ENCODE data around the gene TAS2R20.

DNA sequence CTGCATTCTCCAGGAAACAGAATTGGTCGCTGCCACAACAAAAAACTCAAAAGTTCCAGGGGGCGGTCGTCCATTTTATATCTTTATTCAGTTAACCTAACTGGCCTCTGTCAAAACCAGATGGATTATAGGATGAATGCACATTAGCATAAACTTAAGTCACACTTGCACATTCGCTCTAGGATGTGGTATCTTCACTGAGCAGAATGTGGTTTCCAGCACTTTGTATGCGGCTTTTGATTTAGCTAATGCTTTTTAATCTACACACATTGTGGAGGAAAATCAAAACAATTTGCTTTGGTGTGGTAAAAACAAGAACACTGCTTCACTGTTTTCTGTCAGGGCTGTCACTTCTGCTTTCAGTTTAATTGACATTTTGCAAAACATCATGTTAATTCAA is 15.9 kb downstream of the TAS2R20 start:
- TF ChIP-seq, protein P1, sequence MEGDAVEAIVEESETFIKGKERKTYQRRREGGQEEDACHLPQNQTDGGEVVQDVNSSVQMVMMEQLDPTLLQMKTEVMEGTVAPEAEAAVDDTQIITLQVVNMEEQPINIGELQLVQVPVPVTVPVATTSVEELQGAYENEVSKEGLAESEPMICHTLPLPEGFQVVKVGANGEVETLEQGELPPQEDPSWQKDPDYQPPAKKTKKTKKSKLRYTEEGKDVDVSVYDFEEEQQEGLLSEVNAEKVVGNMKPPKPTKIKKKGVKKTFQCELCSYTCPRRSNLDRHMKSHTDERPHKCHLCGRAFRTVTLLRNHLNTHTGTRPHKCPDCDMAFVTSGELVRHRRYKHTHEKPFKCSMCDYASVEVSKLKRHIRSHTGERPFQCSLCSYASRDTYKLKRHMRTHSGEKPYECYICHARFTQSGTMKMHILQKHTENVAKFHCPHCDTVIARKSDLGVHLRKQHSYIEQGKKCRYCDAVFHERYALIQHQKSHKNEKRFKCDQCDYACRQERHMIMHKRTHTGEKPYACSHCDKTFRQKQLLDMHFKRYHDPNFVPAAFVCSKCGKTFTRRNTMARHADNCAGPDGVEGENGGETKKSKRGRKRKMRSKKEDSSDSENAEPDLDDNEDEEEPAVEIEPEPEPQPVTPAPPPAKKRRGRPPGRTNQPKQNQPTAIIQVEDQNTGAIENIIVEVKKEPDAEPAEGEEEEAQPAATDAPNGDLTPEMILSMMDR (IDR thresholded peaks at IDR 0.05), result no peak
- TF ChIP-seq POLR2AphosphoS5 (IDR thresholded peaks at IDR 0.05), result no peak
- TF ChIP-seq POLR2A (IDR thresholded peaks at IDR 0.05), result no peak
- TF ChIP-seq EP300 (IDR thresholded peaks at IDR 0.05), result no peak
